NT2/D1 (cell line): ENCODE results near the gene TUBB4B.

Experiments
- SUZ12 ChIP-seq: IDR thresholded peaks from 2 replicates; pipeline ENCODE4 v1.6.1; 2011; ENCODE audit not compliant: insufficient read length, insufficient read depth; ENCODE audit errors: extremely low read depth
- YY1 ChIP-seq: IDR thresholded peaks from 2 replicates; pipeline ENCODE4 v1.6.1; 2011; ENCODE audit not compliant: insufficient read length, insufficient read depth

DNA sequence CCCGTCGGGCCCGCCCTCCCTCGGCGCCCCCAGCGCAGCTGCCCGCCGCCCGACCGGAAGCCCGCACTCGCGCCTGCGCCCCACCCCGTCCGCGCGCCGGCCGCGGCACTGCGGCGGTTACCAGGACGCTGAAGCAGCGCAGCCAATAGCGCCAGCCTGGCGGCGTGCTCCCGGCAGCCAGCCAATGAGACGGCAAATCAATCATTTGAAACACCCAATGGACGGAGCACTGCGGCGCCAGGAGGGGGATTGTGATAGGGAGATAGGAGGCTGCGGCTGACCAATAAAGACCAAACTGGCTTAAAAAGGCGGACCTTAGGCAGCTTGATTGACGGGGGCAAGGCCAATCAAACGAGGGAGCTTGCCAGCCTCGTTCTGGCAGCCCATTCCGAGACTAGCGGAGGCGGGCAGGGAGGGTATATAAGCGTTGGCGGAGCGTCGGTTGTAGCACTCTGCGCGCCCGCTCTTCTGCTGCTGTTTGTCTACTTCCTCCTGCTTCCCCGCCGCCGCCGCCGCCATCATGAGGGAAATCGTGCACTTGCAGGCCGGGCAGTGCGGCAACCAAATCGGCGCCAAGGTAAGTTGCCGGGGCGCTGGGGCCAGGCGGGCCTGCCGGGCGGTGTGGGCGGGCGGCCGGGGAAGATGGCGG is at the start of gene TUBB4B:
- no peak for TF ChIP-seq SUZ12
- TF ChIP-seq YY1: no peak
